ENCODE results near the gene ZNF337.

Gene ZNF337

DNA sequence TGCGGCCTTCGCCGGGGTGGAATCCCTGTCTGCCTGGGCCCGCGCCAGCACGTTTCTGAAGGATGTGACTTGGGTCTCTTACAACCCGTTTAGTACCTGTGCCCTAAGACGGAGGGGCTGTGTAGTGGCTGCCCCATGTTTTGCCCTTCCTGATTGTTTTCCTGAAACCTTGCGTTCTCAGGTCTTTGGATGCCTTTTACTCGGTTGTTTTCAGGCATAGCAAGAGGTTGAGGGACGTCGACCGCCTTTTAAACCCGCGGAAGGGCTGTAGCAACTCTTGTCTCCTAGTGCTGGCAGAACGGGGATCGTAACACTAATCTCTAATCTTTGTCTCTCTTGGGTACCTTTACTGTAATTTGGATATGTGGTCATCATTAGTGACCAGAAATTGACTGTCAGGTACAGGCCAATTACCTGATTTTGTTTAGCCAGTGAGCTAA, 72.1 kb downstream of the ZNF337 start:
- H3K4me1 ChIP-seq (ENCODE audit: control insufficient read depth, insufficient read depth, low read length, poor library complexity, severe bottlenecking) = peaks cover 3% of the 10 kb centered on the region
- peak overlapping the region; percentile 92 for H3K27ac ChIP-seq (ENCODE audit: low read depth, low read length, severe bottlenecking)
- WGBS, 2 experiments (ENCODE audit: insufficient coverage in 2 of 2) = 48 to 49% methylated on average over 15 of the region's 17 CpGs

More for the DNA sequence above, 72.1 kb downstream of the ZNF337 start:
- H3K9me3 ChIP-seq (ENCODE audit: control insufficient read depth, low read length) = no peaks in the 10 kb centered on the region
- peaks cover 5% of the 10 kb centered on the region for H3K36me3 ChIP-seq (ENCODE audit: control insufficient read depth, insufficient read depth, low read length)
- H3K4me3 ChIP-seq (ENCODE audit: extremely low read depth, insufficient read depth, low read length, poor library complexity, severe bottlenecking) = peak overlapping the region; percentile 89

Data from mesodermal cell (in vitro differentiated cells).